ENCODE results near the gene CARF. TPM values are rescaled to one million over a fixed set of nuclear protein-coding genes. Genes with fewer than 3 reads are reported as not detected.

The CARF gene
- polyA plus RNA-seq, 3 donors: 1.1 to 4.6 (median 2.8) TPM

DNA sequence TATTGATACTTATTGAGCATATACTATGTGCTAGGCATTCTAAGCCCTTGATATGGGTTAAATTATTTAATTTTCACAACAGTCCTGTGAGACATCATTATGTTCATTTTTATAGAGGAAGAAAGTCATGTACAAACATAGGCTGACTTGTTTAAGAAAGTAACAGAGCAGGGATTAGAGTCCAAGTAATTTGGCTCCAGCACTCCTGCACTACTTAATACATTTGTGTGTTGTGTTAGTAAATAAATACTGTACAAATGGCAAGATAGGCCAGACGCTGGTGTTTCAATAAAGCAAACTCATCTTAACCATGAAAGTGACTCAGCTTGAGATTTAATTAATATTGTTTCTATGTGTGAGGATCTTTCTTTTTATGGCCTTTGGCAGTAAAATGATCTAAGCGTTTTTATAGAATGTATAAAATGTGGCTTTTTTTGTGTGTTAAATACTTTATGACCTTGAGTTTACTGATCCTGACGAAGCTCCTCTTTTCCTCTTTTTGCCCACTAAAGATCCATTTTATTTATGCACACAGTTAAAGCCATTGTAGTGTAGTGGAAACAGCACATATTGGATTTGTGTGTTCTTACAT, 123.9 kb downstream of the CARF start:
- no peak overlapping the region for H3K27ac ChIP-seq (ENCODE audit: low read depth in 1 of 2, low read length in 2 of 2)
- no peak overlapping the region for H3K4me2 ChIP-seq (replicated peaks; ENCODE audit: extremely low read depth, low read length, poor library complexity, severe bottlenecking)
- H3K27ac Mint-ChIP-seq: no peak overlapping the region
- H4K20me1 ChIP-seq (ENCODE audit: insufficient read depth, low read length): no peaks in the 10 kb centered on the region
- H3K27me3 ChIP-seq (ENCODE audit: control insufficient read depth in 2 of 2, insufficient read depth in 2 of 2, low read length in 2 of 2): no peaks in the 10 kb centered on the region
- no peaks in the 10 kb centered on the region for H3K79me2 ChIP-seq (ENCODE audit: insufficient read depth, low read length)
- peaks cover 6 to 8% of the 10 kb centered on the region in 2 donors for H3K36me3 Mint-ChIP-seq
- H3K36me3 ChIP-seq (replicated peaks in 1 of 2; ENCODE audit: control insufficient read depth in 1 of 2, insufficient read depth in 2 of 2, low read length in 2 of 2): no peaks in the 10 kb centered on the region
- H3K9me3 ChIP-seq (replicated peaks in 1 of 2; ENCODE audit: control insufficient read depth in 1 of 2, insufficient read depth in 1 of 2, low read length in 2 of 2): no peaks in the 10 kb centered on the region
- no CpG with 5 or more reads among the region's 3 CpGs for WGBS (ENCODE audit: insufficient coverage)
- no peak overlapping the region for H3K4me3 ChIP-seq (replicated peaks in 1 of 3; ENCODE audit: low read depth in 2 of 3, low read length in 3 of 3)
- no peaks in the 10 kb centered on the region for H3K27me3 Mint-ChIP-seq (ENCODE audit: low read depth in 3 of 3)
- TF ChIP-seq, protein P1, sequence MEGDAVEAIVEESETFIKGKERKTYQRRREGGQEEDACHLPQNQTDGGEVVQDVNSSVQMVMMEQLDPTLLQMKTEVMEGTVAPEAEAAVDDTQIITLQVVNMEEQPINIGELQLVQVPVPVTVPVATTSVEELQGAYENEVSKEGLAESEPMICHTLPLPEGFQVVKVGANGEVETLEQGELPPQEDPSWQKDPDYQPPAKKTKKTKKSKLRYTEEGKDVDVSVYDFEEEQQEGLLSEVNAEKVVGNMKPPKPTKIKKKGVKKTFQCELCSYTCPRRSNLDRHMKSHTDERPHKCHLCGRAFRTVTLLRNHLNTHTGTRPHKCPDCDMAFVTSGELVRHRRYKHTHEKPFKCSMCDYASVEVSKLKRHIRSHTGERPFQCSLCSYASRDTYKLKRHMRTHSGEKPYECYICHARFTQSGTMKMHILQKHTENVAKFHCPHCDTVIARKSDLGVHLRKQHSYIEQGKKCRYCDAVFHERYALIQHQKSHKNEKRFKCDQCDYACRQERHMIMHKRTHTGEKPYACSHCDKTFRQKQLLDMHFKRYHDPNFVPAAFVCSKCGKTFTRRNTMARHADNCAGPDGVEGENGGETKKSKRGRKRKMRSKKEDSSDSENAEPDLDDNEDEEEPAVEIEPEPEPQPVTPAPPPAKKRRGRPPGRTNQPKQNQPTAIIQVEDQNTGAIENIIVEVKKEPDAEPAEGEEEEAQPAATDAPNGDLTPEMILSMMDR (IDR thresholded peaks at IDR 0.05): no peak
- H3K4me1 Mint-ChIP-seq: peaks cover 2% of the 10 kb centered on the region
- no peak overlapping the region for H3K4me3 Mint-ChIP-seq
- H3K9ac ChIP-seq (ENCODE audit: insufficient read depth, low read length, poor library complexity, severe bottlenecking): no peak overlapping the region
- intact Hi-C loops (cut with micrococcal nuclease): no loop called here
- H3K4me1 ChIP-seq (ENCODE audit: control insufficient read depth in 1 of 2, insufficient read depth in 2 of 2, low read length in 2 of 2): no peaks in the 10 kb centered on the region
- DNase-seq: no peak
- no peaks in the 10 kb centered on the region for H3K9me3 Mint-ChIP-seq
- H2AFZ ChIP-seq (ENCODE audit: insufficient read depth, low read depth, low read length, poor library complexity, severe bottlenecking): no peak overlapping the region

Small RNAs within 50 kb of the gene (small RNA-seq; reads per million reads assigned to genes)
- gene AC010900.2 (ENCODE audit: insufficient read length, low read depth): not detected

Other genes starting within 250 kb of the CARF start
- under 1 TPM; 0.17 to 0.85 (median 0.57) TPM for gene ICA1L, start 40.5 kb upstream of the CARF start, polyA plus RNA-seq
- gene WDR12, start 602 bp upstream of the CARF start, polyA plus RNA-seq: 10 to 100 TPM in 1 of 3 donors, 1 to 10 TPM in 2; 4.1 to 14.6 (median 6.5) TPM
- 1 to 10 TPM; 2.5 to 5.3 (median 4.4) TPM for gene NBEAL1, start 102.6 kb downstream of the CARF start, polyA plus RNA-seq

Data from CD14-positive monocyte (primary cell).